ENCODE results near the gene OXLD1.
"Not testable (repeated sequence)": the region's sequence is repeated elsewhere in the genome, so short reads cannot be mapped to it uniquely, and the experiment has no call there.

The OXLD1 gene

DNA sequence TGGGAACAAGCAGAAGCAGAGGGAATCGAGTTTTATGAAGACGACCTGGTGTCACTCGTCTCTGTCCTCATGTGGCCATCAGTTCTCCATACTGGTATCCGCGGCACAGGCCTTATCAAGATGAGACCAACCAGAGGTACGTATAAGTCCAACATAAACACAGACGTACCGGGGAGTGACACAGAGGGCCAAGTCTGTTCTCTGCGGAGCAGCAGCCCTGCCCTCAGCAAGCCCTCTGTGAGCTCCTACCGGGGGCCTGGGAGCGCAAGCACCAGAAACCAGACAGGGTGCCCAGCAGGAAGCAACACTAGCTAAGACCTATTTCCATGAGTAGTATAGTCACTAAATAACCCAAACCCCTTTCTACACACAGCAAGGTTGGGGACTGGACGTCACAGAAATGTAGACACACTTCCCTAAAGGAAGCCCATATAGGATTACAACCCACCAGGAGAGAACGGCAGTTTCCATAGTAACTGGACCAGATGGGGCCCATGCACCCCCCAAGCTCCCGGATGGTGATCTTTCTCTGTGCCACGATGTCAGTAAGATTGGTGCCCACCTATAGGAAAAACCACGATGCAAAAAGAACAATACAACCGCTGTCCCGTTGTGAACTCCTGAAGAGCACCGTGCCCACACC, 16.3 kb upstream of the OXLD1 start:
- DNase-seq = peak; percentile 23

DNA sequence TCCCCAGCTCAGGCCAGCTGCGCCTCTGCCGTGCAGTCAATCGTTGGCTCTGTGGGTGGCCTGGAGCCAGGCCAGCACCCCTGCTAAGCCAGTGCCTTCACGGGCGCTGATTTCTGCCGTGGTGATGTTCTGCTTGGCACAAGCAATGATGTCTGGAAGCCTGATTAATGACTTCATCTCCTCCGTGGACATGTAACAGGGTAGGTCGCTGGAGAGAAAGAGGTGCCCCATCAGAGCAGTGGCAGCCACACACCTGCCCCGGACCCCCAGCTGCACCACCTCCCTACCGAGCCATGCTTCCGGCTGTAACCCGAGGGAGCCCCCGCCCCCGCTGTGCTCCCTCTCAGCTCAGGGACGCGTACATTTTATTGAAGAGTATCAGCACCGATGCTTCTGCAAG, 15.3 kb upstream of the OXLD1 start:
- no peak for DNase-seq

DNA sequence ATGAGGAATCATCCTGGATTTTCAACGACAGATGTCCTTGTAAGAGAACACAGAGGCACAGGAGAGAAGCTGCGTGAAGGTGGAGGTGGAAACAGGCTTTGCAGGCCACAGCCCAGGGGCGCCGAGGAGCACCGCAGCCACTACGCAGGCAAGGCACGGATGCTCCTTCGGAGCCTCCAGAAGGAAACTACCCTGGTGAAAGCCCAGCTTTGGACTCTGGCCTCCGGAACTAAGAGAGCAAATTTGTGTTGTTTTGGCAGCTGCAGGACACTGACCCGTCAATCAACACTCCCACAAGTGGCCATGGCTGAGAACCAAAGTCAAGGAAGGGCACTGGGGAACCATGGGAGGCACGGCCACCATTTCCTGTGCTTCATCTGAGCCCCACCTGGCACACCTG, 13.7 kb upstream of the OXLD1 start:
- DNase-seq = no peak

DNA sequence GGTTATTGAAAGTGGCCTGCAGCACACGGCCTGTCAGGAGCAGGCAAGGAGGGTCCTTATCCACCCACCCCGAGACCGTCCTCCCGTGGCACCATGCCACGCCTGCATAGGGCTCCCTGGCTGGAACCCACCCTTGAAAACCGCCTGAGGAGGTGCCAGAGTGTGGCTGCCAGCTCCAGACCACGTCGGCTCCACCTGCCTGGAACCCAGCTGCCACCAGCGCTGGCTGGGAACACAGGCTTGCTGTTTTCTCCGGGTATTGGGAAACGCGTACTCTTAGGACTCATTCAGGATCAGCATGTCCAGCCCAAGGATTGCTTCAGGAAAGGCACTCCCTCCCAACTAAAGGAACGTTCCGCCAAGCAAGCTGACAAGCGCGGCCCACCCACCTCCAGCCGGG, 10.5 kb upstream of the OXLD1 start:
- DNase-seq = no peak

DNA sequence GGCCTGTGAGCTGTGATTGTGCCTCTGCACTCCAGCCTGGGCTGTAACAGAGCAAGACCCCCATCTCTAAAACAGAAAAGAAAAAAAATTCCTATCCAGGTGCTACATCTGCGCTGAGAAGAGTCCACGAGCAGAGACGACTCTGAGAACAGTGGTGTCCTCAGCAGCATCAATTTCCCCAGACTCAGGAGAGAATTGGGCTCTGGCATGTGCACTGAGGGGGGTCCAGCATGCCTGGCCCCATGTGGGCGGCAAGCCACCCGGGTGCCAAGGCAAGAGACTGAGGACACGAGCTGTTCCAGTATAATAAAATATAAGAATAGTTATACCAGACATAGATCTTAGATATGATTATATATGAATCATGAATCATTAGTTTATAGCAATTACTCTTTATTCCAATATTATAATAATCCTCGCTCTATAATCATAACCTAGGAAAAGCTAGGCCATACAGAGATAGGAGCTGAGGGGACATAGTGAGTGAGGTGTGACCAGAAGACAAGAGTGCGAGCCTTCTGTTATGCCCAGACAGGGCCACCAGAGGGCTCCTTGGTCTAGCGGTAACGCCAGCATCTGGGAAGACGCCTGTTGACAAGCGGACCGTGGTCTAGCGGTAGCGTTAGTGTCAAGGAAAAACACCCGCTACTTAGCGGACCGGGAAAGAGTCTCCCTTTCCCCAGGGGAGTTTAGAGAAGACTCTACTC, 9.3 kb upstream of the OXLD1 start:
- DNase-seq = not testable (repeated sequence)

DNA sequence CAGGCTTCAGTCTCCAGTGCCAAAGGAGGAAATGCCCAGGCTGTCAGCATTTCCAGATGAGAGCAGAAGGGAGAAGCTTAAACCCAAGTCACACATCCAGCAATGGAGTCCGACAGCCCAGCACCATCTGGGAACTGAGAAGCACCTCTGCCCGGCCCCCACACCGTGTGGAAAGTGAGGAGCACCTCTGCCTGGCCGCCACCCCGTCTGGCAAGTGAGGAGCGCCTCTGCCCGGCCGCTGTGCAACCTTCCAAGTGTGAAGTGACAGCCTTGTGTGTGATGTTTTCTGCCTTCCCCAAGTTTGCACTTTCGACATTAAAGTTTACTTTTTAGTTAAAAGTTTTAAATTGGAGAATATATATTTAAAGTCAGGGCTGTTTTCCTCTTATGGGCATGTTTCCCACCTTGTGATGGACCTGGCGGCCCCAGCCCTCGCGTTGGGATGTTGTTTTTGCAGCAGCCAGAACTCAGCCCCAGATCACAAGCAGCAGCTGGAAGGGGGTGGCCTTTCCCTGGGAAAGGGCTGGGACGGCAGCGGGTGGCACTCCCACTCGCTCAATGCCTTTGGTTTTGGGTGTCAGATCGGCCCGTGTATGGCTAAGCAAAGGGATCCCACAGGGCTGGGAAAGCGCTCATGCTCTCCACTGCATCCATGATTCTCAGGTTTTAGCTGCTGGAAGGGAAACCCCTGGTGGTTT, 7.3 kb upstream of the OXLD1 start:
- no peak for DNase-seq

DNA sequence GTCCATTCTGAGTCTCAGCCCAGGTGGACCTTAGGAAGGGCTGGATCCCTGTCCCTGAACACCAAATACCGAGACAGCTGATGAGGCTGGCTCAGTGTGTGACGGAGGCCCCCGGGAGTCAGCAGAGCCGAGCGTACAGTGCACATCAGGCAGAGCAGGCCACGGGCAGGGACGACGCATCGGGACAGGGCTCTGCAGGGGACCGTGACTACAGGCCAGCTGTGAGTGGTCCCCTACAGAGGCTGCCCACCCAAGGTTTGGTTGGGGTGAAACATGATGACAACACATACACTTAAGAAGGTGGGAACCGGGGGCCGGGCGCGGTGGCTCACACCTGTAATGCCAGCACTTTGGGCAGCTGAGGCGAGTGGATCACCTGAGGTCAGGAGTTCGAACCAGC, 6.5 kb upstream of the OXLD1 start:
- no peak for DNase-seq

DNA sequence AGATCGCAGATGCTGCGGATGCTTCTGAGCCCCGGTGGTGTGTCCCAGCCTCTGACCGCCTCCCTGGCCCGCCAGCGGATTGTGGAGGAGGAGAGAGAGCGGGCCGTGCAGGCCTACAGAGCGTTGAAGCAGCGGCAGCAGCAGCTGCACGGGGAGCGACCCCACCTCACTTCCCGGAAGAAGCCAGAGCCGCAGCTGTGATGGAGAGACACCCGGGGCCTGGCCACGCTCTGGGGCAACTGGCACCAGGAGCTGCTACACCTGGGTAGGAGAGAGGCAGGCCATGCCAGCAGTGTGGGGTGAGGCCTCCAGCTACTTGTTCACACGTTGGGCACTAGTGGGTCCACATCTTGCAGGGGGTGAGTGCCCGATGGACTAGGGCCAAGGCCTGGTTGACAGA, 6.1 kb upstream of the OXLD1 start:
- no peak for DNase-seq

DNA sequence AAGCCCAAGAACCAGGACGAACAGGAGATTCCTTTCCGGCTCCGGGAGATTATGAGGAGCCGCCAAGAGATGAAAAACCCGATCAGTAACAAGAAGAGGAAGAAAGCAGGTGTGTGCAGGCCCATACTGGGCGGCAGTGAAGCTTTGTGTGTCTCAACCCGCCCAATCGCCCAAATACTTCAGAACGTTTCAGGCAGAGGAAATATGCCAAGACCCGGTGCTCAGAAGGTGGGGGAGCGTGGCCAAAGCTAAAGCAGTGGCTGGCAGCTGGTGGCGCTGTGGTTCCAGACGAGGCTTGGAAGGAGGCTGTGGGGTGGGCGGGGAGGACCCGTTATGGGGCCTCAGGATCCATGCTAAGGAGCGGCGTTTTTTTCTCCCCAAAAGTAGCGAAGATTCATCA, 1.3 kb upstream of the OXLD1 start:
- no peak for DNase-seq

DNA sequence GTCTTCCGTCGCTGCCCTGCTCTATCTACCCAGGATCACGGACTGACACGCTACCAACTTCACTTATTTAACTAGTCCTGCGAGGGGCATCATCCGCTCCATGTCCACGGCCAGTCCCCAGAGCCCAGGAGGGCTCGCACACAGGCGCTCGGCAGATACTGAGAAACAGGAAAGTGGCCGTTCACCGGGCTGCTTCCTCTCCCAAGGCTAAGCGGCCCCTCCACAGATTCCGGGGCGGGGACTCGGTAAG, 388 bp downstream of the OXLD1 start:
- DNase-seq = no peak

DNA sequence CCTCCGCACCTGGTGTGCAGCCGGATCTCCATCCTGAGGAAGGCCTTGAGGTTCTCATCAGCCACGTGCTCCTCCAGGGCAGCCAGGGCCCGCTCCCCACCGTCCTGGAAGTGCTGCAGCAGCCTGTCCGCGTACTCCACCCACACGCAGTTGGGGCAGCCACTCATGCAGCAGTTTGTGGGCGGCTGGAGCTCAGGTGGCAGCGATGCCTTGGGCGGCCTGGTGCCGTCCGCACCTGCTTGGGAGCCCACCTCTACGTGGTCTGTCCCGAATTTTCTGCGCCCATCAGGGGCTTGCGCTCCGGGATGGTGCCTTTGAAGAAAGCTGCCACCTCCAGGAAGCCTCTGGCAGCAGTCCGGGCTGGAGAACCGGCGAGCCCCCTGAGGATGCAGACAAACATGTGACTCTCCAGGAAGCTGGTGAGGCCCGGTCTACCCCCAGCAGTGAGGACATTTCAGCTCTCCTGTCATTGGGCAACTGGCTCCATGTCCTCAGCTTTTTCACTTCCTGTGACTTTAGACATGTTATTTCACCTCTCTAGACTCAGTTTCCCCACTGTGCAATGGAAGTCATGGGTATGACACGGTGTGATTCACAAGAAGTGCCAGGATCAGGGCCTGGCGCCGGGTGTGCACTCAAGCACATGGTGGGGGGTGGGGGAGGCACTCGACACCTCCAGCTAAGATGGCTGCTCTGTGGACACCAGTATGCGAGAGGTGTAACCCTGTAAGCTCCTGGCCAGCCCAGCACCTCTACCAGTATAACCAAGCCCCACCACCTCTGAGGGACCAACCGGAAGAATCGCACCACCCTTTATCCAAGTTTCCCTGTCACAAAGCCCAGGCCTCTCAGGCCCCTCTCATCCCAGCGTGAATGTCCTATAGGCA, 957 bp downstream of the OXLD1 start:
- peak; percentile 48 for DNase-seq

DNA sequence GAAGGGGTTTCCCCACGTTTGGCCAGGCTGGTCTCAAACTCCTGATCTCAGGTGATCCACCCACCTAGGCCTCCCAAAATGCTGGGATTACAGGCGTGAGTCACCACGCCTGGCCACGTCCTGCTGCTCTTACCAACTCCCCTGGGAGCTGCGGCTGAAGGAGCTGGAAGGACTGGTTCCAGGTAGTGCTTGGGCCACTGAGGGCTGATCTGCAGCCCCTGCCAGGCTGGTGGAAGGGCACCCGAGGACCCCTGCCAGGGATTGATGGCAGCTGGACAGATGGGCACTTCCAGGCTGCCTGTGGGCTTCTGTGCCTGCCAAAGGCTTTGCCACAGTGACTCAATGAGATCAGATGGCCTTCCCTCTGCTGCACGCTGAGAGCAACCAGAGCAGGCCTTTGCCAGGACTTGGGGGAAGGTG, 2.3 kb downstream of the OXLD1 start:
- no peak for DNase-seq

DNA sequence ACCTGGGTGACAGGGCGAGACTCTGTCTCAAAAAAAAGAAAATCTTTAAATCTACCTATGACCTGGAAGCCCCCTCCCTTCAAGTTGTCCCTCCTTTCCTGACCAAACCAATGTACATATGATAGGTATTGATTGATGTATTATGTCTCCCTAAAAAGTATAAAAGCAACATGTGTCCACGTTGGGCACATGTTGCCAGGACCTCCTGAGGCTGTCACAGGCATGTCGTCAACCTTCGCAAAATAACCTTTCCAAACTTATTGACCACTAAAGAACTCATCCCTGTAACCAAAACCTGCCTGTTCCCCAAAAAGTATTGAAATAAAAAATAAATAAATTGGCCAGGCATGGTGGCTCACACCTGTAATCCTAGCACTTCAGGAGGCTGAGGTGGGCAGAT, 4.4 kb downstream of the OXLD1 start:
- DNase-seq = no peak

DNA sequence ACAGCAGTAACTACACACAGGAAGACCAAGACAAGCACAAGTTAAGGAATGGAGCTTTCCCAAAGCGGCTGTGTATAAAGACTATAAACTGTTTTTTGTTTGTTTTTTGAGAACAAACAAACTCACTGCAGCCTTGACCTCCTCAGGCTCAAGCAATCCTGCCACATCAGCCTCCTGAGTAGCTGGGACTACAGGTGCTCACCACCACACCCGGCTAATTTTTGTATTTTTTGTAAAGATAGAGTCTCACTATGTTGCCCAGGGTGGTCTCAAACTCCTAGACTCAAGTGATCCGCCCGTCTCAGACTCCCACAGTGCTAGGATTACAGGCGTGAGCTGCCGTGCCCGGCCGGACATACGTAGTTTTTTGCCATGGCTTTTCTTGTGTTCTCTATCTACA, 6.0 kb downstream of the OXLD1 start:
- DNase-seq = no peak

DNA sequence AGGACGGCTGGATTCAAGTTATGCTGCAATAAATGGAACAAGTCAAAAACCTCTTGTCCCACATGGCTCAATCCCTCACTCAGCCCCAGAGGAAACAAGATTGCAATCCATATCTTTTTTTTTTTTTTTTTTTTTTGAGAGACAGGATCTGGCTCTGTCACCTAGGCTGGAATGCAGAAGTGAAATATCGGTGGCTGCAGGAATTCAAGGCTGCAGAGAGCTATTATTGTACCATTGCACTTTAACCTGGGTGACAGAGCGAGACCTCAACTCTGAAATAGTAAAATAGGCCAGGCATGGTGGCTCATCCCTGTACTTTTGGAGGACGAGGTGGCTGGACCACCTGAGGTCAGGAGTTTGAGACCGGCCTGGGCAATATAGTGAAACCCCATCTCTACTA, 7.4 kb downstream of the OXLD1 start:
- DNase-seq = no peak

DNA sequence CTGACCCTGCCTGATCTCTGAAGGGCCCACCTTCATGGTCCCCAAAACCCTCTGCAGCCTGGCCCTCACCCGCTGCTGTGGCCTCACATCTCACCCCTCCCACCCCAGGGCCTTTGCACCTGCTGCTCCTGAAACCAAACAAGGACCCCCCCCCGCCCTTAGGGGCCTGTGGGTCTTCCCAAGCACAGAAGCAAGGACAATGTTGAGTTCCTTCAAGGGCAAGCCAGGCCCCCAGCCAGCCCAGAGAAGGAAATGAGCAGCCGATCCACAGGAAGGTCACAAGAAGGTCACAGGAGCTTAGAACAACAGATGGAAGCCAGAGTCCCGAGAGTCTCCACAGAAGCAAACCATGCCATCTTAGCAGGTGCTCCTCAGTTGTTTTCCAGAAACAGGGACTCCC, 9.6 kb downstream of the OXLD1 start:
- no peak for DNase-seq

DNA sequence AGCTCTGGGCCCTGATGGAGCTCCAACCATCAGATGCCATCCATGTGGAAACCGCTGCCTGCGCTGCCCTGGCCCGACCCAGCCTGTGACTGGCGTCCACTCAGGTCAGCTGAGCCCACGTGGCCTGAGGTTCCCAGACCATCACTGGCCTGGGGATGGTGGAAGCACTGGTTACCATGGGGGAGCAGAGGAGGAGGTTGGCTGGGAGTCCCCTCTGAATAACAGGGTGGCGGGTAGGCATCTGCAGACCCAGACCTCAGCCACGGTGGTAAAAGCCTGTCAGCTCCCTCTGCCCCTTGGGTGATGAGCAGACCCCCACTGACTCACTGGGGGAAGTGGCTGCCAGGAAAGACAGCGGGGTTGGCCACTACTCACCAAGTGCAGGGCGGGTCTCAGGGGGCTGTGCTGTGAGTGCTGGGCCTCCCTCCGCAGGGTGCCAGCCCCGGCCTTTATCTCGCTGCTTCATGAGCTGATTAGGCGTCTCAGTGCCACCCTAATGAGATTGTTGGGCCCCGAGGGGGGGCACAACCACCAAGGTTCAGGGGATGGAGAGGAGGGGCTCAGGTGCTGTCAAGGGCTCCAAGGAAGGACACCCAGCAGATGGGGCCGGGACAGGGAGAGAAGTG, 10.2 kb downstream of the OXLD1 start, which contains the start of gene PDE6G:
PDE6G (minus strand) TSS at position 425 of the 626 bp plus-strand sequence. CDS start 3,237 bp downstream, outside the sequence.
- no peak for DNase-seq

DNA sequence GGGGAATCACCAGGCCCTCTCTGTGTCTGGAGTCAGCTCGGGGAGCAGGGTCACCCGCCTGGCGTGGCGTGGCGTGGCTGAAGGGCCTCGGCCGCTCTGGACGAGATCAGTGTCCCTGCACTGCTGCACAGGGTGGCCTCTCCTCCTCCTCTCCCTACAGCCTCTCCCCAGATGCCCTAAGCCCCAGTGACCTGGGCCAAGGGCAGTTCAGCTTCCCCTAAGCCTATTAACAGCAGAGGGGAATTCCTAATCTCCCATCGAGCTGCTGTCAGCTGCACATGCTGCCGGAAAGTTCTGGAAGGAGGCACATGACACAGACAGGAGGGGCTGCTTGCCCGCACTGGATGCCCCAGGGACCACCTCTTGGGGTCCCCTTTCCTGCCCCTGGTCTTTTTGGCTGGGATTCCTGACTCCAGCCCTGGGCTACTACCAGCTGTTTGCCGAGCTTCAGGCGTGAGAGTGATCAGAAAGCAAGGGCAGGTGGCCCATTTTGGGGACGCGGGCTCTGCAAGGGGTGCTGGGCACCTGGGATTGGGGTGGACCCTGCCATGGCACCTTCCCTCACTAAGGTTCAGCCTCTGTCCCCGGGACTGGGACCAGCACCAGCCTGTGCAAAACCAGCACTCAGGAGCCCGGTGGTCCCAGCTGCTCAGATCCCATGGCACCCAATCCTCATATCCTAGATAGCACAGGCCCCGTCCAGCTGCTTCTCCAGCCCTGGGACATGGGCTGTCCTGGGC, 10.9 kb downstream of the OXLD1 start:
- DNase-seq = no peak

DNA sequence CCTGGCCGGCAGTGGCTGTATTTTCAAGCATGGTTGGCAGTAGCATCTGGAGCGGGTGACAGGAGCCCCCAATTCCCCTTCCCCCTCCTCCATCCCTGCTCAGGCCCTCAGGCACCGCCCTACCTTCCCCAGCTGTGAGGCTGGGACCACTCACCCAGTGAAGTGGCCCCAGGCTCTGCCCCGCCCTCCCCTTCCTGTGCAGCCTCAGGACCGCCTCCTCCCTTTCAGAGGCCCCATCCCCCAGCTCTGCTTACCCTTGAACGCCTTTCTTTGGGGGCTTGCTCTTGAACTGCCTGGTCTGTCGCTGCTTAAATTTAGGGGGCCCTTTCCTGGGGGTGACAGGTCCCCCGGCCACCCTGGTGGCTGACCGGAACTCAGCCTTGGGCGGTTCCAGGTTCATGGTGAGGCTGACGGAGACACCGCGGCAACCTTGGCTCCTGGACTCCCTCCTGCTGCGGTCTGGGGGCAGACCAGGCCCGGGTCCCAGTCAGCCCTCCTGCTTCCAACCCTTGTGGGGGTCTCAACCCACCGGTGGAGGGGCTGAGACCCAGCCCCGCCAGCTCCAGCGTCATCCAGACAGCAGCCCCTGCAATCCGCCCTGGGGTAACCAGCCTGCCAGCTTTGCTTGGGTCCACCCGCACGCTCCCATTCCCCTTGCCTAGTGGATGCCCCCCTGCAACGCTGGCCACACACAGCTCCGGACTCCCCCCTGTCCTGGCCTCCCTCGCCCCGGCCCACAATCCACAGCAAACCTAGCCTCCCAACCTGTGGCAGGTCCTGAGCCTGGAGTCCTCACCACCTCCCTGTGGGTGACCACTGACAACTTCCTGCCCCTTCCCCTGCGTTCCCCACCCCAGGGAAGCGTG, 13.3 kb downstream of the OXLD1 start:
- no peak for DNase-seq

DNA sequence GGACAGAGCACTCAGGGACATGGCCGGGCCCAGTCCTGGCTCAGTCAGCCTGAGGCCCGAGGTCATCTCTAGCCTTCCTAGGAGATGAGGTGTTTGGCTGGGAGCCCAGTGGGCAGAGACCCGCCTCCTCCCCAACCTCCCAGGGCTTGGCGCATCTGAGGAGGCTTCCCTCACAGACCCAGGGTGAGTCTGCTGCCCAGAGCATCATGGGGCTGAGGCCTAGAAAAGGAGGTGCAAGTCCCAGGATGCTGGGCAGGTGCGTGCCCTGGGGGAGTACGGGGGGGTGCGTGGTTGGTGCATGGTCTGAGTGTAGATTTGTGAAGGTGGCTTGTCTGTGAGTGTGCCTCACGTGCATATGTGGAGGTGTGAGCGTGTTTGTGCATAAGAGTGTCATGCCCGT, 14.7 kb downstream of the OXLD1 start:
- no peak for DNase-seq

DNA sequence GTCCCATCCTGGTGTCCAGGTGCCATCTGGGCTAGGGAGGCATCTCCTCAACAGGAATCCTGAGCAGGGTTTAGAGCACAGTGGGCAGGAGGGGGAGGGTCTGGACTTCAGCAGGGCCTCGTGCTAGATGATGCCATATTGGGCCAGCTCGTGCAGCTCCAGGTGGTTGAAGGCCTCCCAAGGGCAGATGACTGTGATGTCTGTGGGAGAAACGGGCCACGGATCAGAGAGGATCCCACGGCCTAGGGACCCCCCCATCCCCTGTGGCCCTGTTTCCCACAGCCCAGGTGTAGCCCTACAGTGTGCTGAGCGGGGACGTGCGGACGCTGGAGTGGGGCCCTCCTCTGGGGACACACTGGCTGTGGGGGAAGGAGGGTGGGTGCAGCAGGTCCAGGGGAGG, 15.5 kb downstream of the OXLD1 start:
- no peak for DNase-seq

Measured in NCI-H2227 treated with DMSO at 0.1 percent for 48 hours (cell line).